GM18505 (cell line): Measurements from ENCODE around the gene COL2A1.

ENCODE experiments used
- ATAC-seq: cut with Tn5 transposase; IDR thresholded peaks from one replicate; pipeline ENCODE4 v1.9.1; 2021; ENCODE audit not compliant: unreplicated experiment
- POLR2A ChIP-seq: IDR thresholded peaks from 4 replicates; pipeline ENCODE4 v1.6.1; 2011; ENCODE audit warnings: borderline replicate concordance; ENCODE audit not compliant: insufficient read depth, insufficient read length; ENCODE audit errors: extremely low read depth

COL2A1 gene

DNA sequence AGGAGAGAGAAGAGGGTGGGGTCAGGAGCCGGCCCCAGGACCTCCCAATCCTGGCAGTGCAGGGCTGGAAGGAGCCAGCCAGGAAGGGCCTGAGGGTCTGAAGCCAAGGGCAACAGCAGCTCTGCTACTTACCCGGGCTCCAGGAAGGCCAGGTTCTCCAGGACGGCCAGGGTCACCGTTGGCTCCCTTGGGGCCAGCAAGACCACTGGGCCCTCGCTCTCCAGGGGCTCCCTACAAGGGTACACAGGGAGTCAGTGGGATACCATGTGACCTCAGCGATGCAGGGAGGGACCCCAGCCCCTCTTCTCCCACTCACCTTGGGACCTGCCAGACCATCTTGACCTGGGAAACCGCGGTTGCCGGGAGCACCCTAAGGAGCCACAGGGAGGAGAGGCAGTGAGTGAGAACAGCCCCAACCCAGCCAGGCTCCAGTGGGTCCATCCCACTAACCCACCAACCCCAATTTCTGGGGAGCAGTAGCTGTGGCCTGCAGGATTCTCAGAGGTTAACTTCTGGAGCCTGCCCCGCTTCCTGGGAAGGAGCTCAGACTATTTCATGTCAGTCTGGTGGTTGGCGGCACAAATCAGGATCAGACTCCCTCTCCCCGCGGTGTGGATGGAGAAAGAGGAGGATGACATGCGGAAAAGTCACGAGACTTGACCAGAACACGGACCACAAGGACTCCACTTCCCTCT is 18.5 kb downstream of the COL2A1 start:
- no peak for TF ChIP-seq POLR2A
- ATAC-seq, result no peak

DNA sequence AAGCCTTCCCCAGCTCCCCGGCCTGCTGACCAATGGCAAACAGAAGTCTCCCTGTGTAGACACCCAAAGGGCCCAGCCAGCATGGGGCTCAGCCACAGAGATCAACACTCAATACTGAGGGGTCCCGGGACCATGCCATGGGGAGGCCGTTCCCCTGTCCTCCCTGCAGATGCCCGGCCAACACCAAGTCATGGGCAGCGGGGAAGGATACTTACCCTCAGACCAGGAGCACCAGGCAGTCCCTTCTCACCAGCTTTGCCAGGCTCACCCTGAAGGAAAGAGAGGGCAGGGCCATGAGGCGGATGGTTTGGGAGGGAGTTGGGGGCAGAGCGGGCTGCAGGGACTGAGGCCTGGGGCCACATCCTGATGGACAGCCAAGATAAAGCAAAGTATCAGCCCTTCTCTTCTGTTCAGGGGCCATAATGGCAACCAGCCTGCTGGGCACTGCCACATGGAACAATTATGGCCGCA is 19.9 kb downstream of the COL2A1 start:
- TF ChIP-seq POLR2A, result no peak
- no peak for ATAC-seq

DNA sequence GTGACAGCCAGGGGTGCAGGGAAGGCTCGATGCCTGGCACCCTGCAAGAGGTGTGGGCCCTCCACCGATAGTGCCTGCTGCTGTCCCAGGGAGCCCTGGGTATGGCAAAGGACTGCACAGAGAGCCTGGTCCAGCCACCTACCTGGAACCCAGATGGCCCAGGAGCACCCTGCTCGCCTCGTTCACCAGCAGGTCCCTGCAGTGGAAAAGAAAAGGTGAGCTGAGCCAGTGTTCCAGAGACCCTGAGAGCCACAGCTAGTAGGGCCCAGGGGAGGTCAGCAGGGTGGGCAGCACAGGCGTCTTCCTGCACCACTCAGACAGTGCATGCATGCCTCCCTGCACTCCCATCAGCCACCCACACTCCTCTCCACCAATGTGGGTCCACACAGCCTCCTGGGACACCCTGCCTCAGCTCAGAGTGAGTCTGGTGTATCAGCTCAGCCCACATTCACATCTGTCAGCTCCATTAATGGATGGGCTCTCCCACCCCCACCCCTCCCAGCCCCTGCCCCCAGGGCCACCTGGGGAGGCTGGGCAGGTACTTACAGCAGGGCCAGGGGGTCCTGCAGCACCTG is 20.6 kb downstream of the COL2A1 start:
- TF ChIP-seq POLR2A, result no peak

DNA sequence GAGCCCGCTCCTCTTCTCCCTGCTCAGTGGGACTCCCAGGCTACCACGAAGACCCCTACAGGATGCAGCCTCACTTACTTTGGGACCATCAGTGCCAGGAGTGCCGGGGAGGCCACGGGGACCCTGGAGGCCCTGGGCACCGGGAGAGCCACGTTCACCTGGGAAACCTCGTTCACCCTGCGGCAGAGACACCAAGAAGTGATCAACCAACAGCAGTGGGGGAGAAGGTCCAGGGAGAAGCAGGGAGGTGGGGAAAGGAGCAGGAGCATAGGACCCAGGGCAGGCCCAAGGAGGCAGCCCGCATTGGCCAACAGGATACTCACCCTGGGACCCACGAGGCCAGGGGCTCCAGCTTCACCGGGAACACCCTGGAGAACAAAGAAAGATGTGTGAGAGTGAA is 21.5 kb downstream of the COL2A1 start:
- TF ChIP-seq POLR2A, result no peak
- no peak for ATAC-seq

More for the DNA sequence above, 20.6 kb downstream of the COL2A1 start:
- ATAC-seq, result no peak

DNA sequence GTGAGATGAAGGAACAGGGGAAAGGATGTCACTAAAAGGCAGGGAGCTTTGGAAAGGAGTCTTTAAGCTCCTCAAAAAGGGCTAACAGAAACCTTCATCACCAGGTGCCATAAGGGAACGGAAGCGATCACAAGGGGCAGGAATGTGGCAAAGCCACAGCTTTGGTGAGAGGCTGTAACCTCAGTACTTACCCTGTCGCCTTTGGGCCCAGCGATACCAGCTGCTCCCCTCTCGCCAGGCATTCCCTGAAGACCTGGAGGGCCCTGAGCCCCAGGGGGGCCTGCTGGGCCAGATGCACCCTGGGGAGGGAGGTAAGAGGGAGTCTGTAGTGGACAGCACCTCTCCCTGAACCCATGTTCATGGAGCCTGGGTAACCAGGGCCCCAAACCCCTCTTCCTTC is 22.0 kb downstream of the COL2A1 start:
- no peak for ATAC-seq
- no peak for TF ChIP-seq POLR2A

DNA sequence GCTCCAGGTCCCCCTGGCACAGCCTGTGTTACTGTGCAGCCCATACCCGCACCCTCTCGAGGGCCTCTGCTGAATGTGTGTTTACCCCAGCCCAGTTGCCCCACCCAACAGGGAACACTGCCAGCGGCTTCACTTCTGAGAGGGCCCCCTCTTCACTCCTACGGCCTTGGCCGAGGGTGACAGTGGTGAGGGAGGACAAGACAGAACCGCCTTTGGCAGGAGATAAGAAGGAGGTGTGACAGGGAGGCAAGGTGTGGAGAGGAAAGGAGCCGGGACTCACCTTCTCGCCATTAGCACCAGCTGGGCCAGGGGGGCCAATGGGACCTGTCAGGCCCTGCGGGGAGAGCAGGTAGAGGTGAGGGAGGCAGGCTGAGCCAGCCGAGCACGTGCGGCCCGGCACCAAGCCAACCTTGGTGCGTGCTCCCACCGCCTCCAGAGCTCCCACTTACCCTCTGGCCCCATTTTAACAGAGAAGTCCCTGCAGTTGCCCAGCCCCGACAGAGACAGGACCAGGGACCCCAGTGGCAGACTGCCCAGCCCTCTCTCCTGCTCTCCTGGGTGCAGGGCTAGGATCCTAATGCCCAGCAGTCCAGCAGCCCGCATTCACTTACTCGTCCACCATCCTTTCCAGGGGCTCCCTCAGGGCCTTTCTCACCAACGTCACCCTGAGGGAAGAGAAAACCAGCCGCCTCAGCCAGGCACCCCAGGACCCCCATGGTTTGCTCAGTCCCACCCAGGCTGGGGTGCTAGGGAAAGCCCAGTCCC is 22.6 kb downstream of the COL2A1 start:
- TF ChIP-seq POLR2A, result no peak
- ATAC-seq, result no peak

DNA sequence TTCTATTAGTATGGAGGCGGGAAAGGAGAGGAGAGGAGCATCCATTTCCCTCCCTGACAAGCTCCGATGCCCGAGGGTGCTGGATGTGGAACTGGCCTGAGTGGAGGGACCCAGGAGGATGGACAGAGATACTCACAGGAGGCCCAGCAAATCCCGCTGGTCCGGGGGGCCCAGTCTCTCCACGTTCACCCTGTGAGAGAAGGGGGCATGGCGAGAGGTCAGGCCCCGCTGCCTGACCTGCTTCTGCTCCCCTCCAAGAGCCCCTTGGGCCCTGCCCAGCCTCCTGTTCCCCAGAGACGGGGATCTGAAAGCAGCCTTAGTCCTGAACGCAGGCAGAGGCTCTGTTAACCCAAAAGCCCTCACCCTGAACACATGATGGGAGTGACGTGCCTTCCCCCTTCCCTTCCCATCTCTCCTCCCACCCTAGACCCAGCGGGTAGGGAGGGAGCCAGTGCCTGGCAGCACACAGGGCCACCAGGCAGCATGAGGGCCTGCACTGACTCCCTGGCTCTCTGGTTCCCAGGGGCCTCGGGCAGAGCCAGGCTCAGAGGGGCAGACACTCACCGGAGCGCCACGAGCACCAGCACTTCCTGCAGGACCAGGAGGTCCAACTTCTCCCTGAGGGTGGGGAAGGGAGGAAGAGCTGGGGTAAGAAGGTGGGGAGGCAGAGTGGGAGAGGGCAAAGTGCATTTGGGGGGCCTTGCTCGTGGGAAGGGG is 23.3 kb downstream of the COL2A1 start:
- no peak for TF ChIP-seq POLR2A
- ATAC-seq, result no peak

DNA sequence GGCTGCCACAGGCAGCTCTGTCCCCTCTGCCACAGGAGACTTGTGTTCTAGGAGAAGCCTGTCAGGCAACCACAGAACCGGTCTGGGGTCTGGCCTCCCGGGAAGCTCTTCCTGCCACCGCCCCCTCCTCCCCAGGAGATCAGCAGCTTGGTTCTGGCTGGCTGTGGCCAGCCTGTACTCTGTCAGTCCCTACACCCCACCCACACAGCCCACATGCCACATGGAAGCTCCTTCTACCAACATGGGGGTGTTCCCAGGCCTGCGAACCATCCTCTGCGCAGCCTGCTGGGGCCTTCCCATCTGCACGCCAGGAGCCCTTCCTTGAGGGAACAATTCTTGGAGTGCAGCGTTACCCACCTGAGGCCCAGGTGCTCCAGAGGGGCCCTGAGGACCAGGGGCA is 24.1 kb downstream of the COL2A1 start:
- ATAC-seq, result no peak
- no peak for TF ChIP-seq POLR2A

DNA sequence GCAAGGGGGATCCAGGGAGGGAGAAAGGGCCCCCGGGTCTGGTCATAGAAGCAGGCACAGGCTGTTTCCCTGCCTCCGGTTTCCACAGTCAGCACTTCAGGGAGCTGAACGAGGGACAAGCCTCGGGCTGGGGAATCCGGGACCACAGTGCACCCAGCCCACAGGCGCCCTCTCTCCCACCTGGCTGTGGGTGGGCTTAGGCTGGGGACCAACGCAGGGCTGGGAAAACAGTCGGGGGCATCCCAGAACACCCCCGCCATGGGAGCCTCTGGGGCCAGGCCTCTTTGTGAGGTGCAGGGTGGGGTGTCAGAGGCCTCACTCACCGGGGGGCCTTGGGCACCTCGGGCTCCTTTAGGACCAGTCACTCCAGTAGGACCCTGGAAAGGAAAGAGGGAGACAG is 24.6 kb downstream of the COL2A1 start:
- no peak for ATAC-seq
- TF ChIP-seq POLR2A, result no peak

DNA sequence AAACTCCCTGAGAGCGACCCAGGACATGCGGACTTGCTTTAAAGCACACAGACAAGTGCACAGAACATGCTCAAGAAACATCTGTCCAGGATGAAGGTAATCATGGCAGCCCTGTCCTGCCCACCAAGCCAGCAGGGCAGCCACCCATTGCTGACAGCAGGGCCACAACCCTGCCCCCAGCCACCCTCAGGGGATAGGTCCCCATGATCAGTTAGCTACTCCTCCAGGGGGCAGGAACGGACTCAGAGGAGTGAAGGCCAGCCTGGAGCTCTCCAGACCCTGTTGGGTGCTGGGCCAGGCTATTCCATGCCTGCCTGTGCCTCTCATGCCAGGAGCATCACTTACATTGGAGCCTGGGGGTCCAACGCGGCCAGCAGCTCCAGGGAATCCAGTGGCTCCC is 25.1 kb downstream of the COL2A1 start:
- no peak for TF ChIP-seq POLR2A
- ATAC-seq, result no peak

DNA sequence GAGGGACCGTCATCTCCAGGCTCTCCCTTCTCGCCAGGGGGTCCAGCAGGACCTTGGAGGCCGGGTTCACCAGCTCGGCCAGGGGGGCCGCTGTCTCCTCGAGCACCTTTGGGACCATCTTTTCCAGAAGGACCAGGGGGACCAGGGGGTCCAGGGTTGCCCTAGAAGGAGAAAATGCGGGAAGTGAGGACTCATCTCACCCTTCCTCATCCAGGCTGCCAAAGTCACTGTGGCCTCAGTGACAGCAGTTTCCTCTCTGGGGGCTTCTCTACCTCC is 25.7 kb downstream of the COL2A1 start:
- TF ChIP-seq POLR2A, result no peak
- no peak for ATAC-seq

DNA sequence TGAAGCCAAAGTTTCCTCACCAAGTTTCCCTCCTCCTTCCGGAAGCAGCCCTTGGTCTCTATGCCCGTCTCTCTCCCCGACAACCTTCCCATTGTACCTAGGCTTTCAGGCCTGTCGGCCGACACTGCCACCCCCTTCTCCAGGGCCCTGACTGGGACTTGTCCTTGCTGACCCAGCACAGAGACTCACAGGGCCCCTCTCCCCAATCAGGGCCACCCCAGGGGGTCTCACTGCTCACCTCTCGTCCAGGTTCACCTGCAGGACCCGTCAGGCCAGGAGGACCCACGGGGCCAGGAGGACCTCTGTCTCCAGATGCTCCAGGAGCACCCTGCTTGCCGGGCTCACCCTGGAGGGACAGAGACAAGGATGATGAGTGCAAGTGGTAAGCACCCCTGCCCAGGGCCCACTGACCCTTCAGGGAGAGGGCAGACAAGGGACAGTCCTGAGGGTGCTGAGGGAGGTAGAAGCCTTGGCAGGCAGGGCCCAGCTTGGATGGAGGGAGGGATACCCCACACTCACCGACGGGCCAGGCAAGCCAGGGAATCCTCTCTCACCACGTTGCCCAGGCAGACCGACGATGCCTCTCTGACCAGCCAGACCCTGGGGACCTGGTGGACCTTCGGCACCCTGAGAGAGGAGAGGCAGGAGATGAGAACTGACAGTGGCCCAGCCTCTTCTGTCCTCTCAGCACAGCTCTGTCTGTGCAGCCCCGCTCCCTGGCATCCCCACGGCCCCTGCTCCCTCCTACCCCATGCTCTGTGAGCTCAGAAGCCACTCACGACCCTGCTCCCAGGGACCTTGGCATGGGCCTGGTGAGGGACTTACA is 26.3 kb downstream of the COL2A1 start:
- TF ChIP-seq POLR2A, result no peak
- ATAC-seq, result no peak
